SK-N-SH treated with all-trans-retinoic acid at 6 μM for 48 hours (cell line): ENCODE measurements around the gene NAV3.

Experiments
- ATAC-seq: fragments of 200-7000 bp; cut with Tn5 transposase; 3 replicates; pipeline ENCODE4 v1.9.1; 2020; ENCODE audit warnings: mild to moderate bottlenecking, moderate library complexity
- ARNTL ChIP-seq: fragments of 450-650 bp; formaldehyde crosslinking; IDR thresholded peaks from 2 replicates; pipeline ENCODE4 v1.5.0; 2020; ENCODE audit warnings: low read depth, mild to moderate bottlenecking, moderate library complexity, borderline replicate concordance
- BACH2 ChIP-seq: fragments of 250-450 bp; sonication (Bioruptor Pico); IDR thresholded peaks from 2 replicates; pipeline ENCODE4 v1.9.0; 2021; ENCODE audit warnings: mild to moderate bottlenecking, borderline replicate concordance
- CSDC2 ChIP-seq: fragments of 250-450 bp; sonication (Bioruptor Pico); IDR thresholded peaks from 2 replicates; pipeline ENCODE4 v1.5.0; 2020; ENCODE audit warnings: mild to moderate bottlenecking, moderate library complexity
- ESRRG ChIP-seq: fragments of 250-450 bp; sonication (Bioruptor Pico); IDR thresholded peaks from 2 replicates; pipeline ENCODE4 v1.6.1; 2021; ENCODE audit warnings: mild to moderate bottlenecking
- GLIS3 ChIP-seq: fragments of 250-450 bp; sonication (Bioruptor Pico); IDR thresholded peaks from 2 replicates; pipeline ENCODE4 v1.5.0; 2020; ENCODE audit warnings: mild to moderate bottlenecking, moderate library complexity
- ISL1 ChIP-seq: fragments of 250-450 bp; sonication (Bioruptor Pico); IDR thresholded peaks from 2 replicates; pipeline ENCODE4 v2.1.2; 2022; ENCODE audit warnings: mild to moderate bottlenecking, moderate library complexity
- OSR1 ChIP-seq: fragments of 250-450 bp; sonication (Bioruptor Pico); IDR thresholded peaks from 2 replicates; pipeline ENCODE4 v1.8.0; 2022; ENCODE audit warnings: moderate library complexity, mild to moderate bottlenecking, inconsistent platforms
- PPARA ChIP-seq: fragments of 250-450 bp; sonication (Bioruptor Pico); IDR thresholded peaks from 2 replicates; pipeline ENCODE4 v1.5.0; 2020; ENCODE audit warnings: mild to moderate bottlenecking, borderline replicate concordance
- RARB ChIP-seq: fragments of 250-450 bp; sonication (Bioruptor Pico); IDR thresholded peaks from 2 replicates; pipeline ENCODE4 v1.8.0; 2021; ENCODE audit warnings: mild to moderate bottlenecking, moderate library complexity
- SNAI2 ChIP-seq: fragments of 250-450 bp; sonication (Bioruptor Pico); IDR thresholded peaks from 2 replicates; pipeline ENCODE4 v1.5.0; 2020; ENCODE audit warnings: mild to moderate bottlenecking, moderate library complexity
- TCF4 ChIP-seq: fragments of 250-450 bp; sonication (Bioruptor Pico); IDR thresholded peaks from 2 replicates; pipeline ENCODE4 v1.8.0; 2021; ENCODE audit warnings: mild to moderate bottlenecking, moderate library complexity, borderline replicate concordance
- TOX ChIP-seq: fragments of 250-450 bp; sonication (Bioruptor Pico); IDR thresholded peaks from 2 replicates; pipeline ENCODE4 v1.8.0; 2021; ENCODE audit warnings: mild to moderate bottlenecking, moderate library complexity, borderline replicate concordance
- ZC3H10 ChIP-seq: fragments of 250-450 bp; sonication (Bioruptor Pico); IDR thresholded peaks from 2 replicates; pipeline ENCODE4 v1.5.1; 2021; ENCODE audit warnings: mild to moderate bottlenecking, moderate library complexity
- ZFP3 ChIP-seq: fragments of 250-450 bp; sonication (Bioruptor Pico); IDR thresholded peaks from 2 replicates; pipeline ENCODE4 v1.5.0; 2020; ENCODE audit warnings: mild to moderate bottlenecking, moderate library complexity
- ZFP30 ChIP-seq: fragments of 450-650 bp; formaldehyde crosslinking; IDR thresholded peaks from 2 replicates; pipeline ENCODE4 v1.5.0; 2022; ENCODE audit warnings: mild to moderate bottlenecking, moderate library complexity
- ZNF565 ChIP-seq: fragments of 450-650 bp; formaldehyde crosslinking; conservative IDR thresholded peaks from 2 replicates; pipeline ENCODE4 v1.5.0; 2020; ENCODE audit warnings: low read depth, mild to moderate bottlenecking, moderate library complexity
- ZNF70 ChIP-seq: fragments of 450-650 bp; formaldehyde crosslinking; IDR thresholded peaks from 2 replicates; pipeline ENCODE4 v1.5.0; 2020; ENCODE audit warnings: mild to moderate bottlenecking, moderate library complexity
- ZNF8 ChIP-seq: fragments of 450-650 bp; formaldehyde crosslinking; IDR thresholded peaks from 2 replicates; pipeline ENCODE4 v1.5.0; 2020; ENCODE audit warnings: mild to moderate bottlenecking, moderate library complexity
- TF ChIP-seq, protein P1 (sequence below): fragments of 250-450 bp; sonication (Bioruptor Pico); IDR thresholded peaks from 2 replicates; pipeline ENCODE4 v1.5.1; 2020; ENCODE audit warnings: low read depth, mild to moderate bottlenecking, moderate library complexity
- TF ChIP-seq, protein P2 (sequence below): fragments of 250-450 bp; sonication (Bioruptor Pico); IDR thresholded peaks from 2 replicates; pipeline ENCODE4 v1.8.0; 2021; ENCODE audit warnings: low read depth, mild to moderate bottlenecking, moderate library complexity, borderline replicate concordance
- TF ChIP-seq, protein P3 (sequence below): fragments of 250-450 bp; sonication (Bioruptor Pico); IDR thresholded peaks from 2 replicates; pipeline ENCODE4 v1.5.1; 2021; ENCODE audit warnings: mild to moderate bottlenecking, moderate library complexity
- TF ChIP-seq, protein P4 (sequence below): fragments of 250-450 bp; sonication (Bioruptor Pico); IDR thresholded peaks from 2 replicates; pipeline ENCODE4 v1.8.0; 2020; ENCODE audit warnings: mild to moderate bottlenecking, moderate library complexity, borderline replicate concordance
- TF ChIP-seq, protein P5 (sequence below): fragments of 250-450 bp; sonication (Bioruptor Pico); IDR thresholded peaks from 2 replicates; pipeline ENCODE4 v1.5.0; 2020; ENCODE audit warnings: mild to moderate bottlenecking, moderate library complexity

NAV3 gene

DNA sequence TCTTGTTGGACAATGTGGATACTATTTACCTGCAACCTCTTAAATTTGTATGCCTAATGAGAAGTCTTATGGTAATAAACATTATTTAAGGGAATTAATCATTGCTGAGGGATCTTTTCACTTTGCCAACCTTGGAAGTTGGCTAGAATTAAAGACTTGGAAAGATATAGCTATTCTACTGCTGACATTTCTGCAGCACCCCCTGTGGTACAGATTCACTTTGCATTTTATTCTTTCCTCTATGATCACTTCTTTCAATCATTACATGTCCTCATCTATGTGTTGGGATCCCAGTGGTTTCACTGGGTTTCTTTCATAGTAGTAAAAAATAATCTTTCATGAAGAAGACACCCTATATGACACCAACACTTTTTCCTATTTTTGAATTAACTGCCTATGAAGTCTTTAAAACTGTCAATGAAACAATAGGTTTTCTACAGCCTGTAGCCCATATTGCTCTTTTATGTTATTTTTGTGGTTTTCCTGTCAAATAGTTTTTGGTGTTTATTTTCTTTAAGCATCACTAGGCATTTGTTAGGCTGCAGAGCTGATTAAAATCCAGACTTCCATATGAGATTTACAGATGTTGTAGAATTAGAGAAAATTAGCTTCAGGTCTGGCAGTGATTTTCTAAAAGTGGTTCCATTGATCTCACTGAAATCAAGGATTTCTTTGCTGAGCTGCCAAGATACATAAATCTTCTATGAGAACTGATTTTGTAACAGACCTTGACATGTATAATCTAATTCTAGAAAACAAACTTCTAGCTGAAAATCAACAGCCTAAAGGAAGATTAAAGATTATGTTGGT is 256.1 kb downstream of the NAV3 start:
- no peak for TF ChIP-seq GLIS3
- TF ChIP-seq ZNF70 (CRISPR knock-in tag) = no peak
- TF ChIP-seq ISL1 (CRISPR knock-in tag) = no peak
- TF ChIP-seq, protein P1, sequence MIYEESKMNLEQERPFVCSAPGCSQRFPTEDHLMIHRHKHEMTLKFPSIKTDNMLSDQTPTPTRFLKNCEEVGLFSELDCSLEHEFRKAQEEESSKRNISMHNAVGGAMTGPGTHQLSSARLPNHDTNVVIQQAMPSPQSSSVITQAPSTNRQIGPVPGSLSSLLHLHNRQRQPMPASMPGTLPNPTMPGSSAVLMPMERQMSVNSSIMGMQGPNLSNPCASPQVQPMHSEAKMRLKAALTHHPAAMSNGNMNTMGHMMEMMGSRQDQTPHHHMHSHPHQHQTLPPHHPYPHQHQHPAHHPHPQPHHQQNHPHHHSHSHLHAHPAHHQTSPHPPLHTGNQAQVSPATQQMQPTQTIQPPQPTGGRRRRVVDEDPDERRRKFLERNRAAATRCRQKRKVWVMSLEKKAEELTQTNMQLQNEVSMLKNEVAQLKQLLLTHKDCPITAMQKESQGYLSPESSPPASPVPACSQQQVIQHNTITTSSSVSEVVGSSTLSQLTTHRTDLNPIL (CRISPR knock-in tag) = no peak
- no peak for TF ChIP-seq ZNF8 (CRISPR knock-in tag)
- no peak for TF ChIP-seq PPARA (CRISPR knock-in tag)
- TF ChIP-seq, protein P2, sequence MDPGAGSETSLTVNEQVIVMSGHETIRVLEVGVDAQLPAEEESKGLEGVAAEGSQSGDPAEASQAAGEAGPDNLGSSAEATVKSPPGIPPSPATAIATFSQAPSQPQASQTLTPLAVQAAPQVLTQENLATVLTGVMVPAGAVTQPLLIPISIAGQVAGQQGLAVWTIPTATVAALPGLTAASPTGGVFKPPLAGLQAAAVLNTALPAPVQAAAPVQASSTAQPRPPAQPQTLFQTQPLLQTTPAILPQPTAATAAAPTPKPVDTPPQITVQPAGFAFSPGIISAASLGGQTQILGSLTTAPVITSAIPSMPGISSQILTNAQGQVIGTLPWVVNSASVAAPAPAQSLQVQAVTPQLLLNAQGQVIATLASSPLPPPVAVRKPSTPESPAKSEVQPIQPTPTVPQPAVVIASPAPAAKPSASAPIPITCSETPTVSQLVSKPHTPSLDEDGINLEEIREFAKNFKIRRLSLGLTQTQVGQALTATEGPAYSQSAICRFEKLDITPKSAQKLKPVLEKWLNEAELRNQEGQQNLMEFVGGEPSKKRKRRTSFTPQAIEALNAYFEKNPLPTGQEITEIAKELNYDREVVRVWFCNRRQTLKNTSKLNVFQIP (CRISPR knock-in tag) = no peak
- no peak for TF ChIP-seq CSDC2 (CRISPR knock-in tag)
- no peak for TF ChIP-seq RARB (CRISPR knock-in tag)
- TF ChIP-seq BACH2 (CRISPR knock-in tag) = no peak
- TF ChIP-seq, protein P3, sequence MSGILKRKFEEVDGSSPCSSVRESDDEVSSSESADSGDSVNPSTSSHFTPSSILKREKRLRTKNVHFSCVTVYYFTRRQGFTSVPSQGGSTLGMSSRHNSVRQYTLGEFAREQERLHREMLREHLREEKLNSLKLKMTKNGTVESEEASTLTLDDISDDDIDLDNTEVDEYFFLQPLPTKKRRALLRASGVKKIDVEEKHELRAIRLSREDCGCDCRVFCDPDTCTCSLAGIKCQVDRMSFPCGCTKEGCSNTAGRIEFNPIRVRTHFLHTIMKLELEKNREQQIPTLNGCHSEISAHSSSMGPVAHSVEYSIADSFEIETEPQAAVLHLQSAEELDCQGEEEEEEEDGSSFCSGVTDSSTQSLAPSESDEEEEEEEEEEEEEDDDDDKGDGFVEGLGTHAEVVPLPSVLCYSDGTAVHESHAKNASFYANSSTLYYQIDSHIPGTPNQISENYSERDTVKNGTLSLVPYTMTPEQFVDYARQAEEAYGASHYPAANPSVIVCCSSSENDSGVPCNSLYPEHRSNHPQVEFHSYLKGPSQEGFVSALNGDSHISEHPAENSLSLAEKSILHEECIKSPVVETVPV (CRISPR knock-in tag) = no peak
- TF ChIP-seq ESRRG (CRISPR knock-in tag) = no peak
- TF ChIP-seq, protein P4, sequence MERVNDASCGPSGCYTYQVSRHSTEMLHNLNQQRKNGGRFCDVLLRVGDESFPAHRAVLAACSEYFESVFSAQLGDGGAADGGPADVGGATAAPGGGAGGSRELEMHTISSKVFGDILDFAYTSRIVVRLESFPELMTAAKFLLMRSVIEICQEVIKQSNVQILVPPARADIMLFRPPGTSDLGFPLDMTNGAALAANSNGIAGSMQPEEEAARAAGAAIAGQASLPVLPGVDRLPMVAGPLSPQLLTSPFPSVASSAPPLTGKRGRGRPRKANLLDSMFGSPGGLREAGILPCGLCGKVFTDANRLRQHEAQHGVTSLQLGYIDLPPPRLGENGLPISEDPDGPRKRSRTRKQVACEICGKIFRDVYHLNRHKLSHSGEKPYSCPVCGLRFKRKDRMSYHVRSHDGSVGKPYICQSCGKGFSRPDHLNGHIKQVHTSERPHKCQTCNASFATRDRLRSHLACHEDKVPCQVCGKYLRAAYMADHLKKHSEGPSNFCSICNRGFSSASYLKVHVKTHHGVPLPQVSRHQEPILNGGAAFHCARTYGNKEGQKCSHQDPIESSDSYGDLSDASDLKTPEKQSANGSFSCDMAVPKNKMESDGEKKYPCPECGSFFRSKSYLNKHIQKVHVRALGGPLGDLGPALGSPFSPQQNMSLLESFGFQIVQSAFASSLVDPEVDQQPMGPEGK (CRISPR knock-in tag) = no peak
- no peak for TF ChIP-seq ARNTL (CRISPR knock-in tag)
- TF ChIP-seq, protein P5, sequence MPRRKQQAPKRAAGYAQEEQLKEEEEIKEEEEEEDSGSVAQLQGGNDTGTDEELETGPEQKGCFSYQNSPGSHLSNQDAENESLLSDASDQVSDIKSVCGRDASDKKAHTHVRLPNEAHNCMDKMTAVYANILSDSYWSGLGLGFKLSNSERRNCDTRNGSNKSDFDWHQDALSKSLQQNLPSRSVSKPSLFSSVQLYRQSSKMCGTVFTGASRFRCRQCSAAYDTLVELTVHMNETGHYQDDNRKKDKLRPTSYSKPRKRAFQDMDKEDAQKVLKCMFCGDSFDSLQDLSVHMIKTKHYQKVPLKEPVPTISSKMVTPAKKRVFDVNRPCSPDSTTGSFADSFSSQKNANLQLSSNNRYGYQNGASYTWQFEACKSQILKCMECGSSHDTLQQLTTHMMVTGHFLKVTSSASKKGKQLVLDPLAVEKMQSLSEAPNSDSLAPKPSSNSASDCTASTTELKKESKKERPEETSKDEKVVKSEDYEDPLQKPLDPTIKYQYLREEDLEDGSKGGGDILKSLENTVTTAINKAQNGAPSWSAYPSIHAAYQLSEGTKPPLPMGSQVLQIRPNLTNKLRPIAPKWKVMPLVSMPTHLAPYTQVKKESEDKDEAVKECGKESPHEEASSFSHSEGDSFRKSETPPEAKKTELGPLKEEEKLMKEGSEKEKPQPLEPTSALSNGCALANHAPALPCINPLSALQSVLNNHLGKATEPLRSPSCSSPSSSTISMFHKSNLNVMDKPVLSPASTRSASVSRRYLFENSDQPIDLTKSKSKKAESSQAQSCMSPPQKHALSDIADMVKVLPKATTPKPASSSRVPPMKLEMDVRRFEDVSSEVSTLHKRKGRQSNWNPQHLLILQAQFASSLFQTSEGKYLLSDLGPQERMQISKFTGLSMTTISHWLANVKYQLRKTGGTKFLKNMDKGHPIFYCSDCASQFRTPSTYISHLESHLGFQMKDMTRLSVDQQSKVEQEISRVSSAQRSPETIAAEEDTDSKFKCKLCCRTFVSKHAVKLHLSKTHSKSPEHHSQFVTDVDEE = no peak
- no peak for TF ChIP-seq ZFP3 (CRISPR knock-in tag)
- ATAC-seq = peak; percentile 58; the same call in 2 of the 3 replicates

DNA sequence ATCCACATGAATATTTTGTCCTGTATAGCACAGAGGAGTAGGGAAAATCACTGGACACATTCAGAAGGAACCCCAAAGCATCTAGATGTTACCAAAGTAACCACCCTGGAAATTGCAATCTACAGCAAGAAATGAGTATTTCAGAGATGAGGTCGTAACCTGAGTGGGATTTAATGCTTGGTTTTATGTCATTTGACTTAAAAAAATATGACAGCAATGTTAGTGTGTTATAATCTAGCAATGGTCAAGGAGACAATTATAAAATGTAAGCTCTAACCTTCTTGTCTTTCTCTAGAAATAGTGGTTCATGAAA is 256.6 kb downstream of the NAV3 start:
- ATAC-seq = peak; percentile 54
- TF ChIP-seq OSR1 (no peak), SNAI2 (CRISPR knock-in tag) (no peak), ISL1 (CRISPR knock-in tag) (no peak), GLIS3 (no peak), TOX (no peak), ZFP3 (CRISPR knock-in tag) (no peak), RARB (CRISPR knock-in tag) (no peak), CSDC2 (CRISPR knock-in tag) (no peak), ZFP30 (no peak), ZC3H10 (CRISPR knock-in tag) (no peak), ZNF565 (CRISPR knock-in tag) (no peak), ZNF8 (CRISPR knock-in tag) (no peak), ESRRG (CRISPR knock-in tag) (no peak), ZNF70 (CRISPR knock-in tag) (no peak), PPARA (CRISPR knock-in tag) (no peak), TCF4 (no peak), BACH2 (CRISPR knock-in tag) (no peak)
- TF ChIP-seq, protein P1 (CRISPR knock-in tag) = no peak
- TF ChIP-seq, protein P4 (CRISPR knock-in tag) = no peak
- TF ChIP-seq, protein P3 (CRISPR knock-in tag) = no peak
